Myocyte (in vitro differentiated cells): ENCODE data around the gene SPOCK1. TPM values are rescaled to one million over a fixed set of nuclear protein-coding genes. Genes with fewer than 3 reads are reported as not detected.
A peak's percentile ranks its signal among the peaks of the same experiment; 100 is the strongest.

Experiments
- DNase-seq: peaks from one replicate; pipeline ENCODE4 v3.0.0-alpha.2; 2012; ENCODE audit warnings: low read depth
- total RNA-seq: library from RNA; depleted of rRNA; stranded (reverse); fragments of >200 nt; gene quantifications from 2 replicates; pipeline ENCODE4 v1.2.3, GENCODE V29; 2014

The SPOCK1 gene
- total RNA-seq, 1 donor from 2014 or later, result 9.5 TPM

DNA sequence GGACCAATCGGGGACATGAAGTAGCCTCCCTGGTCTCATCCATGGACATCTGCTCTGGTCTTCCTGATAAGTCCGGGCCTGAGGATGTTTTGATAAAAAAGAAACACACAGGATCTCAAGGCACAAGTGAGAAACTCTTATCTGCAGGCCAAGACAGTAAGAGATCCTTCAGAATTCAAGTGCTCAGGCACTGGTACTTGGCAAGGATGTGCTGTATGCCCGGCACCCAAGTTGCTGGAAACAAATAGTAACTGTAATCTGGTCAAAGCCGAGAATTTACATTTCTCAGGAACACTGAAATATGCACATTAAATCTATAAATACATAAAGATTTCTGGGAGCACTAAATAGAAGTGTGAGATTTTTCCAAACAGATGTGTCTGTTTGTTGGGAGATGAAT lies 165.7 kb downstream of the SPOCK1 start:
- no peak for DNase-seq

- no peak for DNase-seq
These were observed 166.8 kb downstream of the SPOCK1 start for GRCh38 chr5:137332296-137332695.

DNA sequence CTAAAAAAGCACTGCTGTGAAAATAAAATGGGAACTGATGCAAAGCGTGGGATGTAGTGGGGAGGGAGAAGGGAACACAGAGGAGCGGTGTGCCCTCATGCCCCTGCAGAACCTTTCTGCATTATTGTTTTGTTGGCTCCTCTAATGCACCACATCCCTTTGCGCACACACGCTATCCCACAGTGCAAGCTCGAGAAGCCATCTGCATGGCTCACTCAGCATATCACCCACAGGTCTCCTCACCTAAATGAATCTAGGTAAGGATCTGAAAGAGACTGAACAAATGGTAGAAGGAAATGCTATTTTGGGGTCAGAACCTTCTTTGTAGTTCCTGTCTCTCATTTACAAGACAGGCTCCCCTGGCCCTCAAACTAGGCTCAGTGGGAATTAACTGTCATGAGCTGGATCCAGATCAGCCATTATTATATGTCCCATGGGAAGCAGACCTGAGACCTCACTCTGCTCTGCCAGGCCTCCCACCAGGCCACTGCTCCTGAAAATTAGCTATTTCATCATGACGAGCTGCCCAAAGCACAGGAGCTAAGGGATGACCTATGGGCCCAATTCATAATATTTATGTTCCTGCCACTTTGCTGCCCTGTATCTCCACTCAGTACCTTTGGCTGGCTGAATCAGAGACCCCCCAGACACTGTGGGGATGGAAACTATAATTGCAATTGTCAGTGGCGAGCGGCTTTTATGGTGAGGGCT lies 169.4 kb downstream of the SPOCK1 start:
- no peak for DNase-seq

DNA sequence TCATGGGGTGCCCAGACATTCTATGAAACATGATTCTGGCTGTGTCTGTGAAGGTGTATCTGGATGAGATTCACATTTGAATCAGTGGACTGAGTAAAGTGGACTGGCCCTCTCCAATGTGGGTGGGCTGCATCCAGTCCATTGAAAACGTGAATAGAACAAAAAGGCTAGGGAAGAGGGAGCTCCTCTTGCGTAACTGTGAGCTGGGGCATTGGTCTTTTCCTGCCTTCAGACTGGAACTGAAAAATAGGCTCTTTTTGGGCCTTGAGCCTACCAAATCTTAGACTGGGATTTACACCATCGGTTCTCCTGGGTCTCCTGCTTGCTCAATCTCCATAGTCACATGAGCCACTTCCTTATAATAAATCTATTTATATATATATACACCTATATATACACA lies 170.1 kb downstream of the SPOCK1 start:
- no peak for DNase-seq

DNA sequence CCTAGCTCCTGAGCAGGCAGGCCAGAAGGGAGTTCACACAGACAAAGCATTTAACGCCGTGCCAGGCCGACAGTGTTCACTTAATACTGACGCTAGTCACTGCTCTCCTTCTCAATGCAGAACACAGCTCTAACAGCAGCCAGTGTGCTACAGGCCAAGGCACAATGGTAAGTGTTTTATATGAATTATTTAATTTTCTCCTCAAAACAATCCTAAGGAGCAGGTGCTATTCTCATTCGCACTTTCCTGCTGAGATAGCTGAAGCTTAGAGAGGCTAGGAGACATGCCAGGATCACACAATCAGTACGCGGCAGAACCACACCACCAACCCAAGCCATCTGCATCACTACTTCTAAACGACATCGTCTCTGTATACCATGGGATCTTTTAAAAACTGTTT lies 170.7 kb downstream of the SPOCK1 start:
- no peak for DNase-seq

DNA sequence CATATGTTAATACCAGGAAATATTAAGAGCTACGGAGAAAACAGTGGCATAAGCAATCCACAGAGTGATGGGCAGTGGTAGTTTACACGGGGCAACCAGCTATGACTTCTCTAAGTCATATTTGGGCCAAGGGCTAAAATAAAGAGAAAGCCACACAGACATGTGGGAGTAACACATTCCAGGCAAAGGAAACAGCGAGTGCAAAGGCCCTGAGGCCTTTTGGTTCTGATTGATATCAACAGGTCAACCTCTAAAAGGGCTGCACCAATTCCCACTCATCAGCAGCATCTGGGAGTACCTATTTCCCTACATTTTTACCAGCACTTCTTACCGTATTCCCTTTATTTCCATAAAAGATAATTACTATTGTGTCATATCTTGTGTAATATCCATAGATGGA lies 173.4 kb downstream of the SPOCK1 start:
- DNase-seq, result no peak

GRCh38 chr5:137320056-137321045 lies 178.8 kb downstream of the SPOCK1 start:
- DNase-seq, result peak; percentile 81

DNA sequence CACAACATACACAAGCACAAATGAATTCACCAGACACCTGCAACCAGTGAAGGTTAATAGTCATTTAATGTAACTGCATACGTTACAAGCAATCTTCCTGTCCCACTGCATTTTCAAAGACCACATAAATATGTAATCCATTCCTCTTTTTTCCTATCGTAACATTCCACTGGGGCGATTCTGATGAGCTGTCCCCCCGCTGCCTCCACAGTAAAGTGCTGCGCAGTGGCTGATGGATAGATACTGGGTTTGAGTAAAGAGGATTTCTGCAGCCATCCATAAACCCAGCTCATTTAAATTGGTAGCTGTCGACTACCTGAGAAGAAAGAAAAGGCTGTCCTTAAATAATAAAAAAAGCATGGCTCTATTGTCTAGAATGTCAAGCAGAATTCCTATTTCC lies 181.1 kb downstream of the SPOCK1 start:
- no peak for DNase-seq

GRCh38 chr5:137316346-137316736 lies 182.8 kb downstream of the SPOCK1 start:
- DNase-seq, result peak; percentile 36

DNA sequence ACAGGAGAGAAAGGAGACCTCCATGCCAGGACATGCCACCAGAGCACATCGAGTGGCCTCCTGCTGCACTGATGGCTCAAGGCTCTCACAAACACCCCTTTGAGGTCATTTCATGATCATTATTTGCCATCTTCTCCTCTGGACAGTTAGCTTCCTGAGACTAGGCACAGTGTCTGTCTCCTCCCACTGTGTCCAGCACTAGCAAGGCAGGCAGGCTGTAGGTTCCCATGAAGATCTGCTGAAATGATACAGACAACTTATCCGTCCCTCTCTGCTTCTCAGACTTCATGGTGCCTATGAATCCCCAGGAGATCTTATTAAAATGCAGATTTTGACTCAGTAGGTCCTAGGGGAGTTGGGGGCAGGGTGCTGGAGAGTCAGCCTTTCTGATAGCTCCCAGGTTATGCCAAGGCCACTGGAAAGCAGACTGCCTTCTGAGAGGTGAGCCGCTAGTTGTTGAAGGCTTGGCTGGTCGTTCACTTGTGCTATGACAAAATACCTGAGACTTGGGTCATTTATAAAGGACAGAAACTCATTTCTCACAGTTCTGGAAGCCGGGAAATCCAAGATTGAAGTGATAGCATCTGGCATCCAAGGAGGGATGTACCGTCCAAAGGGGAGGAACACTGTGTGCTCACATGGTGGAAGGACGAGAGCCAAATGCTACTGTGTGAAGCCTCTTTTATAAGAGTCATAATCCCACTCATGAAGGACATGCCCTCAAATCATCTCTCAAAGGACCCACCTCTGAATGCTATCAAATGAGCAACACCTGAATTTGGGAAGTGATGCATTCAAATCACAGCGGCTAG lies 183.4 kb downstream of the SPOCK1 start:
- DNase-seq, result no peak

GRCh38 chr5:137315109-137315508 lies 184.0 kb downstream of the SPOCK1 start:
- no peak for DNase-seq

DNA sequence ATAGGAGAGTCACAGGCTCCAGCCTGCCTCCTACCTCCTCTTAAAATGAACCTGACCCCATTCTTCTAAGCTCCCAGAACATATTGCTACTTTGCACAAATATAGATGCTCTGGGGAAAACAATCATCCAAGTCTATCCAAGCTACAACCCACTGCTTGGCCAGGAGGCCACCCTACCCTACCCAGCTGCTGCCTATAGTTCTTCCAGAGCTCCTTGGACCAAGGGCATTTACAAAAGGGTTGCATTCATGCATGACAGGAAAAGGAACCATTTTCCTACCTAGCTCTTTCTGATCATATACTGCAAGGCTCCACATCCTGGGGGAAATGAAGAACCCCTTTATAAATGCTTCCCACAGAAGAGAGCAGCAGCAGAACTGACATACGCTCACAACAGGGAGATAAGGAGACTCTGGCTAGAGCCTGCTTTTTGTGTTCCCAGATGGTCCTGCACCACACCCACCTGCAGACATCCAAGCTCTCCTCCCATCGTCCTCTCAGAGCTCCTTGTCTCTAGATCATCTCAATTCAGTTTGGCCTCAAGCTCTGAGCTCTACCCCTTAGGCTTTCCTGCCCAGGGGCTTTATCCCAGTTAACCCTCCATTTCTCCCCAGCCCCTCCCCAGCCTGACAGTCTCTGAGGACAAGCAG lies 185.5 kb downstream of the SPOCK1 start:
- no peak for DNase-seq

GRCh38 chr5:137312011-137312410 lies 187.1 kb downstream of the SPOCK1 start:
- no peak for DNase-seq

DNA sequence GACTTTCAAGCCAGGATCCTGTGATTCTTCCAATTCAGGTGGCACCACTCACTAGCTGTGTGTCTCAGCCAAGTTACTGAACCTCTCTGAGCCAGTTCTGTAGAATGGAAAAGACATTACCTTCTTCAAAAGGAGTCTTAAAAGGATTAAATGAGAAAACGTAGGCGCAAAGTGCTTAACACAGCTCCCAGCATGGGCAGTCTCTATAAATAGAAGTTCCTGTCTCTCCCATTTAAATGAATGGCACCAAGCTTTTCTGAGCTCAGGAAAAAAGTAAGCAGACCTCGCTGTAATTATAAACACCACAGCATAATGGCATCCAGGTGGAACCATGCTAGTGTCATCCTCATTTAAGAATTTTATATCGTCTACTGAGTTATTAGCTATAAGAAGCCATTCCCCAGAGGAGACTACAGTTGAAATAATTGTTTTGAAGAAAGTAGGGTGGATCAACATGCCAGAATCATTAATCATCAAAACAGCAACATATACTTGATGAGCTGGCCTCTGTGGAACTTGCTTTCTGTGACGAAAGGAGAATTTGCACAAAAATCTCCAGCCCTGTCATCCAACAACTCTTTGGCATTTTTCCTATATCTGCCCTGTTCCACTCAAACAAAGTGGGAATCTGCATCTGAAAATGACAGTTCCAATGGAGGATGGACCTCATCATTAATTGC lies 188.9 kb downstream of the SPOCK1 start:
- peak; percentile 65 for DNase-seq

- DNase-seq, result no peak
These were observed 189.8 kb downstream of the SPOCK1 start for GRCh38 chr5:137309290-137309689.

- no peak for DNase-seq
These were observed 190.8 kb downstream of the SPOCK1 start for GRCh38 chr5:137308311-137308710.

- DNase-seq, result no peak
These were observed 192.2 kb downstream of the SPOCK1 start for GRCh38 chr5:137306903-137307302.

GRCh38 chr5:137305971-137306602 lies 193.0 kb downstream of the SPOCK1 start:
- no peak for DNase-seq

GRCh38 chr5:137304226-137304874 lies 194.8 kb downstream of the SPOCK1 start:
- DNase-seq, result no peak
